NCI-H69 (cell line): ENCODE measurements around the gene TMEM239.
"Not testable (repeated sequence)": the region's sequence is repeated elsewhere in the genome, so short reads cannot be mapped to it uniquely, and the experiment has no call there.

Experiments used
- DNase-seq: peaks from one replicate; lab custom pipeline; 2025; lab: John Stamatoyannopoulos, UW

Gene TMEM239

DNA sequence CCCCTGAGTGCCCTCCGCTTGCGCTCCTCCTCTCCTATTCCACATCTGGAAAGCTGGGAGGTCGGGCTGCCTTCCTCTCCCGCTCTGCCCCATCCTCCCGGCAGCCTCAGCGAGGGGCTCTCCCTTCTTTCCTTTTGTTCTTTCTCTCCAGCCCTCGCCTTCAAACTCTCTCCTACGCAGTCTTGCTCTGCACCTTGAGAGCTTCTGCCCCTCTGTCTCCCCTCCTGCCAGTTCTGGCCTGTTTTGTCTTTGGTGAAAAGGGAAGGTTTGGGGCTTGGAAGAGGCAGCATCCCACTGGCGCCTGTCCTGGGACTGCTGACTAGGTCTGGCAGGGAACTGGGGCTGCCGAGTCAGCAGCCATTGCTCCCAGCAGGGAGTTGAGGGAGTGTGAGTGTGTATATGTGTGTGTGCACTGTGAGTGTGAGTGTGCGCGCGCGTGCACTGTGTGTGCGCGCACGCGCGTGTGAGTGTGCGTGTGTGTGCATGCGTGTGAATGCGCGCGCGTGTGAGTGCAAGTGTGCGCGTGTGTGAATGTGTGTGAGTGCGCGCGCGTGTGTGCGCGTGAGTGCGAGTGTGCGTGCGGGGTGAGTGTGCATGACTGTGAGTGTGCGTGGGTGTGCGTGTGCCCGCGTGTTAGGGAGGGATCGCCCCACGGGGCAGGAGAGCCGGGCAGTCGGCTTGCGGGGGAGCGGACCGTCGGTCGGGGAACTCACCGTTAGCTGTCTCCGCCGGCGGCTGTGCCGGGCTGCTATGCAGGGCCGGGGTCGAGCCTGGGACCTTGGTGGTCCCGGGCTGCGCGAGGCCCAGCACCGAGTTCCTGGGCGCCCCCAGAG, 16.3 kb upstream of the TMEM239 start:
- peak; percentile 45 for DNase-seq

DNA sequence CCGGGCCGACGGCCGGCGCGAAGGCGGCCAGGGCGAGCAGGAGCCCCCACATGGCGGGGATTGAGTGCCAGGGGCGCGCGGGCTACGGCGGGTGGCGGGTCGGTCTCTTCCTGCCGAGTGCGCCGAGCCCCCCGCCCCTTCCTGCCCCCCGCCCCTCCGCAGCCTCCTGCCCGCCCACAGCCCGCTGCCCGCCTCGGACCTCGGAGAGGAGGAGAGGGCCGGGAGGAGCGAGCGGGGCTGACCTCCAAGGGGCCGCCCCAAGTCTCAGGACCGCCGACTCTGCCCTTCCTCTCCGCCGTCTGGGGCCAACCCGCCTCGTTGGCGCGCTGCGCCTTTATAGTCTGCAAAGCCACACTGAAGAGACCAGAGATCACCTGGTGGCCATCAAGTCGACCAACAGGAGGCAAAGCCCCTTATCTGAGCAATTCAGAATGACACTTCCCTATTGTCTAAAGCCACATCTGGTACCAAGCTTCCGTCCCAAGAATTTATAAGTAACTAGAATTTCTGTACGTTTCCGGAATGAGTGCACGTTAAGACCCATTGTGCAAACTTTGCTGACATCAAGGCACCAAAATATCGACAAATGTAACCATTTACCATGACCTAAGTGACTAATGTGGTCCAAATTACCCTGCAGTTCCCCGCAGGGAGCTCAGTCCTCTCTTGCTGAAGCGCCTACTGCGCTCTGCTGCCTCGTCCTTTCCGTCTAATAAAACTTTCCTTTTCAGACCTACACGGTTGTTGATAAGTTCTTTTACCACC, 15.5 kb upstream of the TMEM239 start, which contains the start of gene CPXM1:
TSS of gene CPXM1 (minus strand) at position 107 of the 765 bp plus-strand sequence. CDS start at position 52, 55 bp downstream.
- peak; percentile 42 for DNase-seq

DNA sequence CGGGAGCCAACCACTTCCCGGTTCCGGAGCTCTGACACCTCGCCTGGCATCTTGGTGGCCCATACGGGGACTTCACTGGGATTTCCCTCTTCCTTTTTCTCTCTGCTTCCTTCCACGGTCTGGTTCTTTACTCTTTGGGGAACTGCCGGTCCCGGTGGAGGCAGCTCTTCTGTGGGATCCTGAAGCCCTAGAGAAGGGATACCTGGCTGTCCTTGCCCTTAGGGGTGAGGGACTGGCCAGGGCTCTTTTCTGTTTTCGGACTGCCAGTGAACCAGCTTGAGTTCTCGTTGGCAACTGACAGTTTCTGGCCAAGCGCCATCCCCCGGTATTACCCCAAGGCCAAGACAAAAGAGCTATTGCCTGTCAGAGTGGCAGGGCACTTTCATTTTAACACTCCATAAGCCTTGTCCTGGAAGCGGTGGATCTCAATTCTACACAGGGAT, 14.9 kb upstream of the TMEM239 start:
- DNase-seq: peak; percentile 15

DNA sequence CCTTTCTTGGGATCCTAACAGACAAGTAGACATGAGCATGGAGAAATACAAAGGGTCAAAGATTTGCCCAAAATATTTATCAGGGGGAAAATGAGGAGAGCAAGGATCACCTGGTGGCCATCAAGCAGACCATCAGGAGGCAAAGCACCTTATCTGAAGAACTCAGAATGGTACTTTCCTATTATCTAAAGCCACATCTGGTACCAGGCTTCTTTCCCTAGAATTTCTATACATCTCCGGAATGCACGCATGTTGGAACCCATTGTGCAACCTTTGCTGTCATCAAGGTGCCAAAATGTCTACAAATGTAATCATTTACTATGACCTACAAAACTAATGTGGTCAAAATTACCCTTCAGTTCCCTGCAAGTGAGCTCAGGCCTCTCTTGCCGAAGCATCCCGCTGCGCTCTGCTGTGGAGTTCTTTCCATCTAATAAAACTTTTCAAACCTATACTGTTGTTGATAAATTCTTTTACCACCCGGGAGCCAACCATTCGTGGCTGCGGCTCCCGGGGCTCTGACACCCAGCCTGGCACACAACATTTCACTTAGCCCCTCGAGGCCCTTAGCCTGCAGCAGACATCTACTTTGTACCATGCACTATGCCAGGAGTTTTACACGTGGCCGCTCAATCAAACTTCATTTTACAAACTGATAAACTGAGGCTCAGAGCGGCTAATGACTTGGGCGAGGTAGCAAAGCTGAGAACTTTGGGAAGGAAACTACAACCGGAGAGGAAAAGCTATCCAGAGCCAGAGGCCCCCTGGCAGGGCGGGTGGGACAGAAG, 11.9 kb upstream of the TMEM239 start:
- no peak for DNase-seq

DNA sequence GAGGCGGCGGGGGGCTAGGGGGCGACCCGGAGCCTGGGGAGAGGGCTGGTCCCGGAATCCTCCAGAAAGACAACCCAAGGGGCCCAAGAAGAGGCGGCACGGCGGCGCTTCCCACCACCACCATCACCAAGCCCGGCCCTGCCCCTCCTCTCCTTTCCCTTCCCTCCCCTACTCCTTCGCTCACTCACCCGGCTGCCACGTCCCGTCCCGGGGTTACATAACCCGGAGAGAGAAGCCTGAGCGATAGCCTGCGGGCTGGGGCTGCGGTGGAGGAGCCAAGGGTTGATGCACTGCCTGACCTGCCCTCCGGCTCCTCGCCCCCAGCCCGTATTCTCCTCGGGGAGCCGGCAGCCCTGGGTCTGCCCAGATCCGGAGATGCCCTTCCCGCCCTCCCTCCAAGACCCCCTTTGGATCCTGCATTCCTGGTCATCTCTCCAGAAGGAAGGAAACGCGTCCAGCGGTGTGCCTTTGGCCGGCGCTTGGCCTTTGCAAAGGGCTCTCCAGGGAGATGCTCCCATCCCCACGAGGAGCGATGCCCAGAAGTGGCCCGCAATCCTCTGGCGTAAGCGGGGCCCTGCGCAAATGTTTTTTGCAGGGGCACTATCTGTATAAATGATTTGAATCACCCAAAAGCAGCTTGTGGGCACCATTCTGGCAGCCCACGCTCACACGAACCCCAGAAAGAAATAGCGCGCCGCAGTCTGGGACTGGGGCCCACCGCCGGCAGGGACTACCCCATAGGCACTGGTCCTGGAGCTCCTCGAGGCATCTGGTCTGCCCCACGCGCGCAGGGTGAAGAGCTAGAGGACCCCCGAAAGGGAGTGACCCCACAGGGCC, 11.1 kb upstream of the TMEM239 start:
- no peak for DNase-seq

DNA sequence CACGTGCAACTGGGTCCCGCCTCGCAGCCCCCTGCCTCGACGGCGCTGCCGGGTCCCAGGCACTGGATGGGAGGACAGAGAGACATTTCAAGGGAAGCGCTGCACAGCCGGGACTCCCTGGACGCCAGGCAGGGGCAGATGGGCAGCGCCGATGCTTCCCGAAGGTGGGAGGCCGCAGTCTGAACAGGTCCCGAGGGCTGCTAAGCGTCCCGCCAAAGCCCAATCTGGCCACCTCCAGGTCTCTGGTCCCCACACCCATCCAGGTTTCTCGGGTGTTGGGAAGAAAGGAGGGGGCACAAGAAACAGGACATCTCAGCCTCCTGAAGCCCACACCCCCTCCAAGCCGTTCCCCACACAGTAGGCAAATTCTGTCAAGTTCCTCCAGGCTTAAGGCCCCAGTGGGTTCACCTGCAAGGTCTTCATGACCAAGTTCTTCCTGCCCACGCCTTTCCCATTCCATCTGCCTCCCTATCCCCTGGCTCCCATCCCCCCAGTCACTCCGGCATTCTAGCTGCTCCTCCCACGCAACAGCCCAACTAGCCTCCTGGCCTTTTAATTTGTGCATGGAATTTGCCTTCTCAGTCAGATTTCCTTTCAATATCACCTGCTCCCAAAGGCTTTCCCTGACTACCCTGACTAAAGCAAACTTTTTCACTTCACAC, 10.3 kb upstream of the TMEM239 start:
- no peak for DNase-seq

DNA sequence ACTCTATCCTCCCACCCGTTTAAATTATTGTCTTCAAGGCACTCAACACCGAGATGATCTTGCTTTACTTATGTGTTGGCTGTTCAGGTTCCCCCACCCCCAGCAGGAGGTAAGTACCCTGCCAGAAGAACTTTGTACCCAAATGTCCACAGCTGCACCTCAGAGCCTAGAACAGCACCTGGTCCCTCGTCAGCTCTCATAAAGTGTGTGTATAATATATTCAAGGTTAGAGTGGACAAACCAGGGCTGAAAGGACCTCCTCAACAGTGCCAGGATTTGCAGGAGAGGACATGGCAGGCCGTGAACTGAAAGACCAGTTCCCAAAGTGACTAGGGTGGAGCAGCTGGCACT, 9.8 kb upstream of the TMEM239 start:
- DNase-seq: no peak

DNA sequence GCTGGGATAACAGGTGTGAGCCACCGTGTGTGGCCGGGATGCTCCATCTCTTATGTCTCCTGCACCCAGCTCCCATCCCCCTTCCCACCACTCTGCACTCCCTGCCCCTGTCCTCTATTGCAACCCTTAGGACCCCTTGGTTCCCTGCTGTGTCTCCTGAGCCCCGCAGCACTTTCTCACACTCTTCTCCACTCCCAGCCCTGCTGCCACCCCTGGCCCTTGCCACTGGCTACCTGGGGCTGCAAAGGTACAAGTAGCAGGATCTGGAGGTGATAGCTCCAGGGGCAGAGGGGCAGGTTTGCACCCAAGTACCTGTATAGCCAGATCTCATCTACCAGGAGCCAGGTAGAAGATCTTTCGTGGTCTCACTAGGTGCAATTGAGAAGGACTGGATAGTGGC, 9.1 kb upstream of the TMEM239 start:
- DNase-seq: no peak

DNA sequence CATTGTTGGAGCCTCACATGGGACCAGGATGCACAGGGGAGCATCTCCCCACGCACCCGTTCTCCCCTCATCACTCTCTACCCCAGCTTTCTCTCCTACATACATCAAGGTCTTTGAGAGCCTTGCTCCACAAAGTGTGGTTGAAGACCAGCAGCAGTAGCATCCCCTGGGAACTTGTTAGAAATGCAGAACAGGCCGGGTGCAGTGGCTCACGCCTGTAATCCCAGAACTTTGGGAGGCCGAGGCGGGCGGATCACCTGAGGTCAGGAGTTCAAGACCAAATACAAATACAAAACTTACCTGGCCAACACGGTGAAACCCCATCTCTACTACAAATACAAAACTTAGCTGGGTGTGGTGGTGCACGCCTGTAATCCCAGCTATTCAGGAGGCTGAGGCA, 8.2 kb upstream of the TMEM239 start:
- not testable (repeated sequence) for DNase-seq

DNA sequence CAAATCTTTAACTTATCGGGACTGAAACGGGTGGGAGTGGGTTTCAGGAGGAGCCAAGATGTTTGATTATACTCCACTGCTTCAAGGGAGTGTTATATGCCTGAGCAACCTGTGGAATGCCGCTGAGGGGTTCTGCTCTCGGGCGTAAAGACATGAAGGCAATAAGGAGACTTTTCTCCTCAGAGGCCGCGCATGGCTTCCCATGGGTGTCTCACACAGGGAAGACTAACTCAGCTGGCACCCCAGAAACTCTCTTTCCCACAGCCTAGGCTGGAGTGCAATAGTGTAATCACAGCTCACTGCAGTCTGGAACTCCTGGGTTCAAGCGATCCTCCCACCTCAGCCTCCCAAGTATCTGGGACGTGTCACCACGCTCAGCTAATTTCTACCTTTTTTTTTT, 6.5 kb upstream of the TMEM239 start:
- no peak for DNase-seq

DNA sequence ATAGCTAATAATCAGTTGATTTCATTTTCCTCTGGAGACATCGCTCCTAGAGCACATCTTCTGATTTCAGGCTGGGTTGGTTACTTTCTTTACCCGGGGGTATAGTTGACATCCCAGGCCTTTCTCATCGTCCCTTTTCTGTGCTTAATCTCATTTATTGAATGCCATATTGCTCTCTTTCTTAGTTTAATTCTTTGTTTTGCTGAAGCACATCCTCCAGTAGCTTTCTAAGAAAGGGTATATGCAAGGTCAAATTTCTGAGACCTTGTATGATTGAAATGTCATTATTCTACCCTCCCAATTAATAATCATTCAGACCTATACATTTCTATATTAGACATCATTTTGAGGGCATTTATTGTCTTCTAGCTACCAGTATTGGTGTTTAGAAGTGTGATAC, 4.0 kb upstream of the TMEM239 start:
- no peak for DNase-seq

DNA sequence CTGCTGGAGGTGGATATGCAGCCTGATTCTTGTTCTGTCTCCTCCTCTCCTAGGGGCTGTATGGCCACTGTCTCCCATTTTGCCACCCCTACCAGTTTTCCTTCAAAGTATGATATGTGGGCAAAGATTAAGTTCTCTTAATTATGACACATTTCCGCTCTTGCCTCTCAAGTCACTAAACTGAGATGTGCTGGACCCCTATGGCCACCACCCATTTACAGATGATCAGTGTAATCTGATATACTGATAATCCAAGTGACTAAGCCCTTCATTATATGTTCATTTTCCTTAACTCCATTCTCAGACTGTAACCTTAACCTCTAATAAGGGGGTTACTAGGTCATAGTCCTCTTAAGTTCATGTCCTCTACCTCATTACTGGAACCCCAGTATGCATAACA, 2.1 kb upstream of the TMEM239 start:
- DNase-seq: peak; percentile 32

DNA sequence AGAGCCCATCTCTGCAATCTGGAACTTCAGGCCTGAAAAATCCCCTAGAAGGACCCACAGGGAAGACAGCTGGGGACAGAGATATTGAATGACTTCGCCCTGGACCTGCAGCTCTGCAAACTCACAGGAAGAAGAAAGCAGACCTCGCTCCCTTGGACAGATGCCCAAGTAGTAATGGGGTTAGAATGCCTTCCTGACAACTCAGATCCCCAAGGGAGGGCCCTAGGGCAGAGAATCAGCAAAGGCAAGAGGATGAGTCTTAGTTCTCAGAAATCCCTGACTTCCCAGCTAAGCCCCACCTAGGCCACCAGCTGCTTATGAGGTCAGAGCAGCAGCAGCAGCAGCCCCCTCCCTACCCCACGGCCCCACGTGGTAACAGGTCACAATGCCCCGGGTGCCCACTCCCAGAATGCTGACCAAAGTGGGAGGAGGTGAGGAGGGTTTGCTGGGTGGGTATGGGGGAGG, 1.5 kb upstream of the TMEM239 start, which contains the start of gene C20orf141:
TSS of gene C20orf141 (plus strand) at position 401 of the 465 bp plus-strand sequence. CDS start 198 bp downstream, outside the sequence.
- peak; percentile 92 for DNase-seq

DNA sequence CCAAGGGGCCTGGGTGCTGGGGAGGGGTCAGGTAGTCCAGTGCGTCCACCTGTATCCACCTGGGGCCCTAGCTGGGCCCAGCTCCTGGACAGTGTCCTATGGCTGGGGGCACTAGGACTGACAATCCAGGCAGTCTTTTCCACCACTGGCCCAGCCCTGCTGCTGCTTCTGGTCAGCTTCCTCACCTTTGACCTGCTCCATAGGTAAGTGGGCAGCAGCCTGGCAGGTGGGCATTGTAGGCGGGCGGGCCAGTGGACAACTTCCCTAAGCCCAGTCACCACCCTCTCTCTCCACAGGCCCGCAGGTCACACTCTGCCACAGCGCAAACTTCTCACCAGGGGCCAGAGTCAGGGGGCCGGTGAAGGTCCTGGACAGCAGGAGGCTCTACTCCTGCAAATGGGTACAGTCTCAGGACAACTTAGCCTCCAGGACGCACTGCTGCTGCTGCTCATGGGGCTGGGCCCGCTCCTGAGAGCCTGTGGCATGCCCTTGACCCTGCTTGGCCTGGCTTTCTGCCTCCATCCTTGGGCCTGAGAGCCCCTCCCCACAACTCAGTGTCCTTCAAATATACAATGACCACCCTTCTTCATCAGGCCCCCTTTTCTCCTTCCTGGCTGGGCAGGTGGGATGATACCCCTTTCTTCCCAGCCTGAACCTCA, 793 bp upstream of the TMEM239 start:
- no peak for DNase-seq

DNA sequence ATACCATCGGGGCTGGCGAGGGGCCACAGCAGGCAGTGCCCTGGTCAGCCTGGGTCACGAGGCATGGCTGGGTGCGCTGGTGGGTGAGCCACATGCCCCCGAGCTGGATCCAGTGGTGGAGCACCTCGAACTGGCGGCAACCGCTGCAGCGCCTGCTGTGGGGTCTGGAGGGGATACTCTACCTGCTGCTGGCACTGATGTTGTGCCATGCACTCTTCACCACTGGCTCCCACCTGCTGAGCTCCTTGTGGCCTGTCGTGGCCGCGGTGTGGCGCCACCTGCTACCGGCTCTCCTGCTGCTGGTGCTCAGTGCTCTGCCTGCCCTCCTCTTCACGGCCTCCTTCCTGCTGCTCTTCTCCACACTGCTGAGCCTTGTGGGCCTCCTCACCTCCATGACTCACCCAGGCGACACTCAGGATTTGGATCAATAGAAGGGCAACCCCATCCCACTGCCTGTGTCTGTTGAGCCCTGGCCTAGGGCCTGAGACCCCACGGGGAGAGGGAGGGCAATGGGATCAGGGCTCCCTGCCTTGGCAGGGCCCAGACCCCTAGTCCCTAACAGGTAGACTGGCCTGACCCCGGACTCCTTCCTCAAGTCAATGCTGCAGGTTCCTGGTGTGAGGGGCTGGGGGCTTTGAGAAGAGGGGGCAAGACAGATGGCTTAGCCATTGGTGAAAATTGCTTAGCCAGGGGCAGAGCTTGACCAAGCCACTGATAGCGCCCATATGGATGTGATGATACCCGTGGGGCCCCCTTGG, 598 bp downstream of the TMEM239 start:
- DNase-seq: peak; percentile 21

DNA sequence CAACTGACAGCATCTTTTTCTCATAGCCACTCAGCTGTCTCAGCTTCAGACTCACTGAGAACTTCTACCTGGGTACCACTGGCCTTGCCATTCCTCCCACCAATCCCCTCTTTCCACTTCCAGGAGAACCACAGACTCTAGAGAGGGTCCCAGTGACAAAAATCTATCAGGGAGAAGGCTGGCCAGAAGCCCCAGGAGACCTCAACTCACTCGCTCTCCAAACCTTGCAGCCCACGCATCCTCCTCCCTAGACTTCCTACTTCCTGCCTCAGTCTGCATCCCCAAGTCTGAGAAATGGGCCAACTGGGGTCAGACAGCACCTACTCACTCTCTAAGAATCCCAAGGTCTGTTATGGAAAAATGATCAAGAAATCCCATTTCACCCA, 1.2 kb downstream of the TMEM239 start:
- DNase-seq: no peak

DNA sequence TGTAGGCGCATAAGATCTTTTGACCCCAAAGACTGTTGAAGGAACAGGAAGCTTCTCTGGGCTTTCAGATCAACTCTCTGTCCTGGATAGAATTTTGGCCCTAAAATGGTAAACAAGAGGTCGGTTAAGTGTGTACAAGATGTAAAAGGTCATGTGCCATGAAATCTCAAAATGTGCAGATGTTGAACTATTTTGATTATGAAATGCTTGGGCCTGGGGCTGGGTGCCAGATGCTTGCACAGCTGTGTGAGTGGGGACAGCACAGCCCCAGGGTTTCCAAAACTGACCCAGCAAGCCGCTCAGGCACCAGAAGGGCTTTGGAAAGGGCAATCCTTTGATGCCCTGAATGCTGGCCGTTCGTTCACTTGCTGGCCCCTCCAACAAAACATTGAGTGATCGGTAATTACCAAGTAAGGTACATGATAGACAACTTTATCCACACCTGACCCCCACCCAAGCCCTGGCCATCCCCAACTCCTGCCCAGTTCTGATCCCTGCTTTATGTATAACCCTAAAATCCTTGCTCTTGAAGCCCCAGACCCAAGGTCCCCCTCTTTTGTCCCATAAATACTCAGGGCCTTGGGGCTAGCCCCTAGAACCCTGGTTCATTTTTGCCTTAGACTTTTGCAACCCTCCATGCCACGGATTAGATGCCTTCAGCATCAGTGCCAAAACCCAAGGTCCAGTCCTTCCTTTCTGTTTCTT, 1.9 kb downstream of the TMEM239 start:
- DNase-seq: no peak

DNA sequence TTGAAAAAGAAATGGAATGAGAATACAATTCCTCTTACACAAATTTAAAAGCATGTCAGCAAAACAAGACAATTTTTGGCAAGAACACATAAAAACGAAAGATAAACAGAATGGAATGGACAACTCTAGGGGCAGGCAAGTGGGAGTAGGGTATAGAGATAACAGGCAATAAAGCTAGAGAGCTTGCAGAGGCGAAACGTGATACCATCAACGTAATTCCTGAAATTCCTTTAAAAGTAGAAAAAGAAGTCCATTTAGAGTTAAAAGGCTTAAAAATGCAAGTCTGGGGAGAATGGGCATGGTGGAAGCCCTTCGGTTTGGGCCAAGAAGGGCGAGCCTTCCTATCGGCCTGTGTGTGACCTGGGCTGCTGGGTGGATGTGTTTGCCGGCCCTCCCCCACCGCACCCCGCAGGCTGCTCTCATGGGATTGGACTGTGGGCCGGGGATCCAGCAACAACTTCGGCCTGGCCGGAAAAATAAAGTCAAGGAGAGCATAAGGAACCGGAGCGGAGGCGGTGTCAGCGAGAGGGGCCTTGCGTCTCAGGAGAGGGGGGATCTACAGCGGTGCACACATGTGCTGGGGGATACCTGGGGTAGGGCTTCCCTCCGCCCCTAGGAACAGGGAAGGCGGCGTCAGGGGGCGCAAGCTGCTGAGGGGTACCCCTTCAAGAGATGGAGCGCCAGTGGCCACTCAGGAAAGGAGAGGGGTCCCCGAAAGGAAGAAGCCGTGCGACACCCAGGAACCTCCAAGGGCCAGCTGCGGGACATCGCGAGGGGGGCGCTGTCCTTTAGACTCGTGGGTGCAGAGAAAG, 4.1 kb downstream of the TMEM239 start:
- DNase-seq: no peak
